ENCODE measurements around the gene VAV3. TPM values are rescaled to one million over a fixed set of nuclear protein-coding genes. Genes with fewer than 3 reads are reported as not detected.

Gene VAV3
- total and polyA plus RNA-seq, 9 of the 15 experiments (the other 6 are each of a cell fraction or from before 2014, with no cell fraction given), result not detected

DNA sequence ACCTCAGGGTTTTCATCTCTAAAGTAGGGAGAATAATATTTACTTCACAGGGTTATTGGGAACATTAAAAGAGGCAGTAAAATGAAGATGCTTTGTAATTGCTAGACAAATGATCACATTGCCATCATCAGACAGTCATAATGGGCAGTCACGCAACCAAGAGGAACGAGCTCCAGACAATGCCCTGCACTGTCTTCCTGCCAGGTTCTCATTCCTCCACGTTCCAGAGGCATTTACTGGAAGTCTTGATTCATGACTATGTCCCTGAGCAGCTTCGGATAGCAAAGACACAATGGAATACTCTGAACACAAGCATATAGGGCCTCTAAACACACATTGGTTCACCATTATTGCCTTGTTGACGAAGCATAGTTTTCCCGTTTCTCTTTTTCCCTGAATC is 434.4 kb downstream of the VAV3 start:
- Histone ChIP-seq H2AFZ (ENCODE audit: low read depth, low read length) (no peak overlapping the region), H3K9me3 (replicated peaks; ENCODE audit: control insufficient read depth, insufficient read depth, low read depth, low read length) (no peaks in the 10 kb centered on the region), H3K79me2 (ENCODE audit: control insufficient read depth, insufficient read depth, low read length) (no peaks in the 10 kb centered on the region), H3K9me1 (ENCODE audit: control insufficient read depth, insufficient read depth, low read length) (no peaks in the 10 kb centered on the region), H3K4me1 (replicated peaks in 1 of 2; ENCODE audit: control insufficient read depth in 2 of 2, insufficient read depth in 2 of 2, low read length in 2 of 2) (no peaks in the 10 kb centered on the region), H3K4me3 (no peak overlapping the region), H3K4me2 (ENCODE audit: insufficient read depth, low read length) (no peak overlapping the region), H3K27ac (ENCODE audit: extremely low read depth, low read depth, low read length) (no peak overlapping the region), H3K36me3 (ENCODE audit: control insufficient read depth, insufficient read depth, low read length) (no peaks in the 10 kb centered on the region), H4K20me1 (replicated peaks; ENCODE audit: control insufficient read depth, insufficient read depth, low read length) (no peaks in the 10 kb centered on the region), H3K9ac (ENCODE audit: insufficient read depth in 1 of 2, low read depth in 2 of 2, low read length in 2 of 2) (no peak overlapping the region), H3K27me3 (ENCODE audit: control insufficient read depth in 2 of 2, insufficient read depth in 2 of 2, low read length in 2 of 2) (no peaks in the 10 kb centered on the region; a peak in 1 of 5 replicates)
- 0% methylated on average over 6 of the region's 6 CpGs for WGBS (ENCODE audit: insufficient coverage, low coverage, missing lambda C conversion rate)
- FAIRE-seq (no peak), DNase-seq (ENCODE audit: extremely low read depth in 1 of 4, low spot score in 3 of 4) (no peak), ATAC-seq (no peak)
- in situ Hi-C loops (cut with MboI), result no loop called here
- ChIA-PET POLR2A (no interaction called here), CTCF (ENCODE audit: low intra/inter-chr PET ratio) (no interaction called here)
- intact Hi-C loops (cut with micrococcal nuclease), result no loop called here
- no TSS peak for BruUV-seq (replicated peaks)
- TF ChIP-seq ZNF316 (IDR thresholded peaks at IDR 0.05) (no peak), ZFX (CRISPR knock-in tag; IDR thresholded peaks at IDR 0.05) (no peak), ZNF23 (CRISPR knock-in tag; IDR thresholded peaks at IDR 0.05) (no peak), ILK (tag; IDR thresholded peaks at IDR 0.05; ENCODE audit: borderline replicate concordance, low read depth) (no peak)
- TF ChIP-seq, protein P1, sequence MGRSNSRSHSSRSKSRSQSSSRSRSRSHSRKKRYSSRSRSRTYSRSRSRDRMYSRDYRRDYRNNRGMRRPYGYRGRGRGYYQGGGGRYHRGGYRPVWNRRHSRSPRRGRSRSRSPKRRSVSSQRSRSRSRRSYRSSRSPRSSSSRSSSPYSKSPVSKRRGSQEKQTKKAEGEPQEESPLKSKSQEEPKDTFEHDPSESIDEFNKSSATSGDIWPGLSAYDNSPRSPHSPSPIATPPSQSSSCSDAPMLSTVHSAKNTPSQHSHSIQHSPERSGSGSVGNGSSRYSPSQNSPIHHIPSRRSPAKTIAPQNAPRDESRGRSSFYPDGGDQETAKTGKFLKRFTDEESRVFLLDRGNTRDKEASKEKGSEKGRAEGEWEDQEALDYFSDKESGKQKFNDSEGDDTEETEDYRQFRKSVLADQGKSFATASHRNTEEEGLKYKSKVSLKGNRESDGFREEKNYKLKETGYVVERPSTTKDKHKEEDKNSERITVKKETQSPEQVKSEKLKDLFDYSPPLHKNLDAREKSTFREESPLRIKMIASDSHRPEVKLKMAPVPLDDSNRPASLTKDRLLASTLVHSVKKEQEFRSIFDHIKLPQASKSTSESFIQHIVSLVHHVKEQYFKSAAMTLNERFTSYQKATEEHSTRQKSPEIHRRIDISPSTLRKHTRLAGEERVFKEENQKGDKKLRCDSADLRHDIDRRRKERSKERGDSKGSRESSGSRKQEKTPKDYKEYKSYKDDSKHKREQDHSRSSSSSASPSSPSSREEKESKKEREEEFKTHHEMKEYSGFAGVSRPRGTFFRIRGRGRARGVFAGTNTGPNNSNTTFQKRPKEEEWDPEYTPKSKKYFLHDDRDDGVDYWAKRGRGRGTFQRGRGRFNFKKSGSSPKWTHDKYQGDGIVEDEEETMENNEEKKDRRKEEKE (IDR thresholded peaks at IDR 0.05; ENCODE audit: borderline replicate concordance in 1 of 2, control insufficient read depth in 1 of 2, low read depth in 2 of 2, low read length in 1 of 2), result no peak
